ENCODE data around the gene PPEF1.
"Not testable (repeated sequence)": the region's sequence is repeated elsewhere in the genome, so short reads cannot be mapped to it uniquely, and the experiment has no call there.

Gene PPEF1

GRCh38 chrX:18761750-18762149 is 54.3 kb downstream of the PPEF1 start:
- no peak for TF ChIP-seq CTCF (IDR thresholded peaks at IDR 0.05)
- no peak overlapping the region for H3K4me3 ChIP-seq
- DNase-seq (ENCODE audit: low spot score): no peak
- no peak overlapping the region for H3K27ac ChIP-seq

- DNase-seq (ENCODE audit: low spot score); H3K27ac ChIP-seq; H3K4me3 ChIP-seq: not testable (repeated sequence)
Observed at GRCh38 chrX:18763106-18763505, 55.7 kb downstream of the PPEF1 start.

GRCh38 chrX:18769364-18769763 is 61.9 kb downstream of the PPEF1 start:
- DNase-seq (ENCODE audit: low spot score): no peak
- no peak overlapping the region for H3K27ac ChIP-seq
- no peak overlapping the region for H3K4me3 ChIP-seq
- no peak for TF ChIP-seq CTCF (IDR thresholded peaks at IDR 0.05)

GRCh38 chrX:18769812-18770573 is 62.5 kb downstream of the PPEF1 start:
- Histone ChIP-seq H3K27ac (no peak overlapping the region), H3K4me3 (no peak overlapping the region)
- TF ChIP-seq CTCF (IDR thresholded peaks at IDR 0.05): no peak
- DNase-seq (ENCODE audit: low spot score): no peak

GRCh38 chrX:18789916-18790315 is 82.5 kb downstream of the PPEF1 start:
- H3K27ac ChIP-seq: no peak overlapping the region
- no peak for TF ChIP-seq CTCF (IDR thresholded peaks at IDR 0.05)
- no peak overlapping the region for H3K4me3 ChIP-seq
- no peak for DNase-seq (ENCODE audit: low spot score)

- no peak overlapping the region for H3K27ac ChIP-seq
Observed at GRCh38 chrX:18792828-18793227, 85.4 kb downstream of the PPEF1 start.

GRCh38 chrX:18793601-18794089 is 86.2 kb downstream of the PPEF1 start:
- TF ChIP-seq CTCF (IDR thresholded peaks at IDR 0.05): no peak
- no peak for DNase-seq (ENCODE audit: low spot score)
- no peak overlapping the region for H3K27ac ChIP-seq
- H3K4me3 ChIP-seq: no peak overlapping the region

More at GRCh38 chrX:18792828-18793227, 85.4 kb downstream of the PPEF1 start:
- TF ChIP-seq CTCF (IDR thresholded peaks at IDR 0.05): no peak
- no peak overlapping the region for H3K4me3 ChIP-seq
- DNase-seq (ENCODE audit: low spot score): no peak

Data from coronary artery (tissue), 2 donors.